ENCODE measurements around the gene VPS13D. TPM values are rescaled to one million over a fixed set of nuclear protein-coding genes. Genes with fewer than 3 reads are reported as not detected.

The VPS13D gene
- polyA plus RNA-seq, 1 of the 3 experiments (the other 2 are of a cell fraction) = 15.0 TPM

GRCh38 chr1:12447307-12447706 is 217.5 kb downstream of the VPS13D start (continued):
- peak; percentile 24; the same call in 1 of the 2 replicates for TF ChIP-seq RXRA (IDR thresholded peaks at IDR 0.05; ENCODE audit: borderline replicate concordance, low read depth)
- TF ChIP-seq IRF3 (IDR thresholded peaks at IDR 0.05; ENCODE audit: low read depth, low read length) = no peak

- Histone ChIP-seq H3K4me3 (ENCODE audit: low read depth in 2 of 2, low read length in 1 of 2) (no peak overlapping the region), H3K36me3 (replicated peaks in 1 of 2; ENCODE audit: control insufficient read depth in 1 of 2, insufficient read depth in 2 of 2, low read length in 1 of 2) (no peaks in the 10 kb centered on the region), H3K4me2 (peak overlapping the region; percentile 36), H3K27ac (ENCODE audit: low read depth in 2 of 2, low read length in 1 of 2) (peak overlapping the region; percentile 66 to 91), H3K9me2 (no peaks in the 10 kb centered on the region), H3K4me1 (ENCODE audit: control insufficient read depth in 1 of 2, insufficient read depth in 2 of 2, low read depth in 1 of 2, low read length in 1 of 2) (peaks cover 20 to 26% of the 10 kb centered on the region in 2 experiments; a peak in 3 of 4 replicates), H2AFZ (ENCODE audit: low read depth) (no peak overlapping the region), H3K27me3 (ENCODE audit: insufficient read depth) (no peaks in the 10 kb centered on the region), H3K9ac (peak overlapping the region; percentile 40; the same call in 1 of the 2 replicates), H3F3A (replicated peaks; ENCODE audit: insufficient read depth) (peaks cover 4% of the 10 kb centered on the region), H4K20me1 (ENCODE audit: insufficient read depth) (no peaks in the 10 kb centered on the region), H3K79me2 (ENCODE audit: insufficient read depth) (no peaks in the 10 kb centered on the region), H3K9me3 (no peaks in the 10 kb centered on the region)
- TF ChIP-seq NRF1 (IDR thresholded peaks at IDR 0.05; ENCODE audit: low read depth, low read length) (no peak), FOXJ3 (CRISPR knock-in tag; IDR thresholded peaks at IDR 0.05) (no peak), TAF1 (IDR thresholded peaks at IDR 0.05; ENCODE audit: borderline replicate concordance, low read depth, low read length) (no peak), MEF2A (IDR thresholded peaks at IDR 0.05; ENCODE audit: borderline replicate concordance, low read depth) (no peak), MAX (IDR thresholded peaks at IDR 0.05; ENCODE audit: low read depth) (no peak), ZBTB33 (IDR thresholded peaks at IDR 0.05; ENCODE audit: borderline replicate concordance, low read depth) (no peak), TEAD4 (IDR thresholded peaks at IDR 0.05; ENCODE audit: borderline replicate concordance, insufficient read depth) (no peak), JUND (IDR thresholded peaks at IDR 0.05) (no peak), REST (IDR thresholded peaks at IDR 0.05; ENCODE audit: low read depth, low read length) (no peak)
- ChIA-PET CTCF (interaction anchor here (1.1 to 1.9 kb wide), 2 partner anchors 19 to 72 kb away, joined by 3 to 4 read pairs; no protein-coding TSS in a partner anchor), POLR2A (no interaction called here)
- no peak for DNase-seq
- WGBS (ENCODE audit: low lambda C conversion rate) = 70% methylated on average over 7 of the region's 7 CpGs
These were observed 218.1 kb downstream of the VPS13D start for GRCh38 chr1:12447849-12448312.

All from SK-N-SH (cell line).